ENCODE measurements around the gene NELFB. TPM values are rescaled to one million over a fixed set of nuclear protein-coding genes. Genes with fewer than 3 reads are reported as not detected.

Gene NELFB
- total RNA-seq, 1 donor from 2014 or later, result 38.9 TPM

DNA sequence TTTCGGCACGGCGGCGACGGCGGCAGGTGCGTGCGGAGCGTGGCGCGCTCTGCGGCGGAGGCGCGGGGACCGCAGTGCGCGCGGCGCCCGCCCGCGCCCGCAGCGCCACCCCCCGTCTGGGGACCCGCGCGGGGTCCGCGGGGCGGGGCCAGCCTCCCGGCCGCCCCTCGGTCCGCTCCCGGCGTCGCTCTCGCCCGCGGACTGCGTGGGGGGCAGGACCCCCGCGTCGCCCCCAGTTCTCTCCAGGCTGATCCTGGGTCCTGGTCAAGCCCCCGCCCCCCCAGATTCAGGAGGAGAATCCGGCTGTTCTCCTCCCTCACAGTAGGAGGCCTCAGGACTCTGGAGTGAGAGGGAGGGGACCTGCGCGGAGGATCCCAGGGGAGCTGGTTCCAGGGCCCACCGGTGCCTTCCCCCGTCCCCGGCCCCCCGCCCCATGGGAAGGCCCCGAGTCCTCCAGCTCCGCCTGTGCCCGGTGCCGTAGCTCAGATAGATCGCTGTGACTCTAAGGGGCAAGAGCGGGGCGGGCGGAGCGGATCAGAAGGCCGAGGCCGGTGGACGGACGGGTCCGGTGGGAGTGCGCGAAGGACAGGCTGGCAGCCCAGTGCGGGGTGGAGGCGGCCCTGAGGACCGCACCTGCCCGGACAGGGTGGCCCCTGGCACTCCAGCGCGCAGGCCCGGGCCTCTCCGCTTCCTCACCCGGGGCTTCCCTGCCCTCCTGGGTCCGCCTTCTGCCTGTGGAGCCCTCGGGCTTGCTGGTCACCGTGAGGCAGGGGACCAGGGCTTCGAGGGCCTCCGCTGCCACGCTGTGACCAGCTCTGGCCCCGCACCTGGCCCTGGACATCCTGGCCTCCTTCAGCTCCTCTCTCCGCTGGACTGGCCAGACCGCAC lies 32.7 kb upstream of the NELFB start, which contains the start of gene RNF208:
Gene RNF208 (minus strand): TSS at position 51 of the 888 bp plus-strand sequence. CDS start 1,028 bp downstream, outside the sequence.
- ATAC-seq (peak; percentile 4), DNase-seq (ENCODE audit: low spot score) (no peak)
- intact Hi-C loops (cut with DNase I), result no loop called here

DNA sequence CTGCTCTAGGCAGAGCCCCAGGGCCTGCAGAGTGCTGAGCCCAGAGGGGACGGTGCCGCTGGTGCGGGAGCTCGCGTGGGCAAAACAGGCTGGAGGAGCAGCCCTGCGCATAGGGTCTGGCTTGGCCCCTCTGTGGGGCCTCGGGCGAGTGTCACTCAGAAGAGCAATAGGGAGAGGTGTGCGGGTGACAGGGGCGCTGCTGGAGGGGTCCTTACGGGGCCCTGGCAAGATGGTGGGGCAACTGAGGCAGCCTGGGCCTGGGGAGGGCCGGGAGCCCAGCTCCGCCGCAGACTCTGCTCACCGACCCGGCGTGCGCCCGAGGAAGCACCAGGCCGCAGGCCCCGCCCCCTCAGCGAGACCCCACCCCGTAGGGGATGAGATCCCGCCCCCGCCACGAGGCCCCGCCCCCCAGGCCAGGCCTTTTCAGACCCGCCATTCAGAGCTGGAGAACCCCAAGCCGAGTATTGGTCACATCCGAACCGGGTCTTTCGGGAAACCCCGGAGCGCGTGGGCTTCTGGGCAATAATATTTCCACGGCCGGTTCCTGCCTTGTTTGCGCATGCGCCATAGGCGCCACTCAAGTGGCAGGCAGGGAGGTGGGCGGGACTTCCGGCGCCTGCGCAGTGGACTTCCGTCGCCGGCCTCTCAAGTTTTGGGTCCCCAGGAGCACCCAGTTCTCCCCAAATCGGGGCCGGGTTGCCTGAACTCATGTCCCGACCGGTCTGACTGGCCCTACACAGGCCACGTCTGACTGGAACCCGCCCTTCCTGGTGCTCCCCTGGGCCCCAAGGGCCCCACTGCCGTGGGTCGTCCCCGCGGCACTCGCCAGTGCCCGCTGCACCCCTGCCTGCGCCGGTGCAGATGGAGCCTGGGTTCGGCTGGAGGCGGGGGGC lies 31.8 kb upstream of the NELFB start:
- intact Hi-C loops (cut with DNase I), result no loop called here
- ATAC-seq (peak; percentile 97), DNase-seq (ENCODE audit: low spot score) (peak; percentile 98)

DNA sequence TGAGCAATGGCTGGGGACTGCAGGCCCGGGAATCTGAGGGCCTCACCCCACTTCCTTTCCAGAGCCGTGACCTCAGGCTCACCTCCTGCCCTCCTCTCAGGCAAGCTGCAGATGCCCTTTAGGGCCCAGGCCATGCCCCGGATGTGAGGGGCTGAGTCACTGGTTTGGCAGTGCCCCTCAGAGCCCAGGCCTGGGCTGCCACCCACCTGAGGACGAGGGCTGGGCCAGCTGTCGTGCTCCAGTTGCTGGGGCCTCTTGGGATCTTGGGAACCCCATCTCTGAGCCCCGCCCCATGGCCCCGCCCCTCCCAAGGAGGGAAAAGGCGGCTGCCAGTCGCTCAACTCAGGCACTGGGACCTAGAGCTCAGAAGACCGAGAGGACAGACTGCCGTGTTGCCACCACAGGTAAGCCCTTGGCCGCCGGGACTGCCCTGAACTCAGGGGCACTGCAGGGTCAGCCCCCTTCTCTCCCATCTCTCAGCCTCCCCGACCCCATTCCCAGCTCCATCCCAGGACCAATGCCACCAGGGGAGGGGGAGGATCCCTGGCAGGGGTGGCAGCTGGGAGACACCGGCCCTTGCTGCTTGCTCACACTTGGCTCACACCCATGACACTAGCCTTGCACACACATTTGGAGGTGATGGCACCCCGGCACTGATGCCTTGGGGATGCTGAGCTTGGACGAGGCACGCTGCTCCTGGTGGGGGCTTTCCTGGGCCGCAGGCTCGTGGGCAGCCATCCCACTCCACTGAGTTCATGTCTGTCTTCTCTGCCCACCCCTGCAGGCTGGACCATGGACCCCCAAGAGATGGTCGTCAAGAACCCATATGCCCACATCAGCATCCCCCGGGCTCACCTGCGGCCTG lies 30.1 kb upstream of the NELFB start, which contains the start of gene CYSRT1:
Gene CYSRT1 (plus strand): TSS at position 345 of the 865 bp plus-strand sequence. CDS start 448 bp downstream, at position 793.
- no peak for ATAC-seq
- intact Hi-C loops (cut with DNase I), result no loop called here
- DNase-seq (ENCODE audit: low spot score), result no peak

DNA sequence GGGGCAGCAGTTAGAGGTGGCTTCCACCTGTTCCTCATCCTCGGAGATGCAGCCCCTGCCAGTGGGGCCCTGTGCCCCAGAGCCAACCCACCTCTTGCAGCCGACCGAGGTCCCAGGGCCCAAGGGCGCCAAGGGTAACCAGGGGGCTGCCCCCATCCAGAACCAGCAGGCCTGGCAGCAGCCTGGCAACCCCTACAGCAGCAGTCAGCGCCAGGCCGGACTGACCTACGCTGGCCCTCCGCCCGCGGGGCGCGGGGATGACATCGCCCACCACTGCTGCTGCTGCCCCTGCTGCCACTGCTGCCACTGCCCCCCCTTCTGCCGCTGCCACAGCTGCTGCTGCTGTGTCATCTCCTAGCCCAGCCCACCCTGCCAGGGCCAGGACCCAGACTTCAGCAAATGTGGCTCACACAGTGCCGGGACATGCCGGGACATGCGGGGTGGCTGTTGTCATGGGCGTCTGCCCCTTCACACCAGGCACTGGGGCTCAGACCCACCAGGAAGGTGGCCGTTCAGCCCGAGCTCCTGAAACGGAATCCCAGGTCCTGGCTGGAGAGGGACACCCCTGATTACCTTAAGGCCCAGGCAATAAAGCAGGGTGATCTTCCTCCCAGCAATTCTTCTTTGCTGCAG lies 29.3 kb upstream of the NELFB start:
- DNase-seq (ENCODE audit: low spot score), result no peak
- ATAC-seq, result no peak
- intact Hi-C loops (cut with DNase I), result no loop called here

DNA sequence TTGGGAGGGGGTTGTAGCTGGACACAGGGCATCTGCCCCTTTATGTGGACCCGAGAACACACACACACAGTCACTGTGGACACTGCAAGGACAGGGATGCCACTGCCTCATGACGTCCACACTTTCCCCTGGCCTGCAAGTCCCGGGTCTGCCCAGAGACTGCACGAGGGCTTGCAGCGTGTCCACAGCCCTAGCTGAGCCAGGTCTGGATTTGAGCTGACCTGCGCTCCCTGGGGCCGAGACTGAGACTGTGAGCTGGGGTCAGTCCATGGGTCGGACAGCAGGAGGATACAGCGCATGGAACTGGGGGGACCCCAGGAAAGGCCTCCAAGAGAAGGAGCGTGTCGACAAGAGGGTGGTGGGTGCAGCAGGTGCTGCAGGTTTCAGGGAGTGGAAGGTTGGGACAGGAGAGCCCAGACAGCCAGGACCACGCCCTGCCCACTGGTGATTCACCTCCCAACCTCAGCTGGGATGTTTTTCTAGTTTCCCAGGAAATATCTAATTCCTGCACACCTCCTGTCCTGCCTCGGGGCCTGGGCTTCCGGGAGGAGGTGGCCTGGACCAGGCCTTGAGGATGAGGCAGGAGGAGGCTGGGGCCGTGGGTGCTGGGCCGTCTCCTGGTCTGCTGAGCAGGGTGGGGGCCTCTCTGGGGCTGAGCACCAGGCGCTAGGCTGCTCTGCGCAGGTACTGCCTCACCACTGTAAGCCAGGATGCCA lies 28.6 kb upstream of the NELFB start:
- no peak for DNase-seq (ENCODE audit: low spot score)
- intact Hi-C loops (cut with DNase I), result no loop called here
- ATAC-seq, result no peak

DNA sequence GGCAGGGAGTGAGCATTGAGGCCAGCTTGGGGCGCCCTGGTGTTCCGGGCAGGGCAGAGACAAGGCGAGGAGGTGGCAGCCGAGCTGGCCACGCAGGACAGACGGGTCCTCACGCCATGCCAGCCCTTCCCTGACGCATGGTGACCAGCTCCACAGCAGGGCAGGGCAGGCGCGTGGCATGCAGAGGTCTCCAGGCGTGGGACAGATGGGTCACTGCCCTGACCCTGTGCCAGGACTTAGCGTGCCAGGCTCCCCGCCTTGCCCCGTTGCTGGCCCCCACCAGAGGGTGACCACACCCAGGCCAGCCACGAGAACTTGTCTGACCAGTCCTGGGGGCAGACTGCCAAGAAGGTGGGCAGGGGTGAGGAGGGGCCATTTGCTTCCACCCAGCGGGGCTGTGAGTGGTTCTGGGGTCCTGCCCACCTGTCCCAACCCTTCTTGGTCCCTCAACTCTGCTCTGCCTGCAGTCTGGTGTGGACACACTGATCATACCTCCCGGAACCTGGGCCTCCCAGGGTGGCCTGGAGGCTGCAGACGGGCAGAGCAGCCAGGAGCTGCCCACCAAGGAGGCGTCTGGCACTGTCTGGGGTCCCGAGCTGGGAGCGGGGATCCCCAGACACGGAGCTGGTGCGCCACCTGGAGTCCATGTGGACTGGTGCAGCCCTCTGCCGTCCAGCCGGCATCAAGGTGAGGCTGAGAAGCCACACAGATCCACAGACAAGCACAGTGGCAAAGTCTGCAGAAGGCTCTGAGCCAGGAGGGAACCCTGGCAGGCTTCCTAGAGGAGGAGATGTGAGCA lies 27.9 kb upstream of the NELFB start, which contains the start of gene RNF224:
Gene RNF224 (plus strand): TSS at position 449 of the 799 bp plus-strand sequence. CDS start 834 bp downstream, outside the sequence.
- intact Hi-C loops (cut with DNase I), result no loop called here
- DNase-seq (ENCODE audit: low spot score) (peak; percentile 85), ATAC-seq (no peak)

DNA sequence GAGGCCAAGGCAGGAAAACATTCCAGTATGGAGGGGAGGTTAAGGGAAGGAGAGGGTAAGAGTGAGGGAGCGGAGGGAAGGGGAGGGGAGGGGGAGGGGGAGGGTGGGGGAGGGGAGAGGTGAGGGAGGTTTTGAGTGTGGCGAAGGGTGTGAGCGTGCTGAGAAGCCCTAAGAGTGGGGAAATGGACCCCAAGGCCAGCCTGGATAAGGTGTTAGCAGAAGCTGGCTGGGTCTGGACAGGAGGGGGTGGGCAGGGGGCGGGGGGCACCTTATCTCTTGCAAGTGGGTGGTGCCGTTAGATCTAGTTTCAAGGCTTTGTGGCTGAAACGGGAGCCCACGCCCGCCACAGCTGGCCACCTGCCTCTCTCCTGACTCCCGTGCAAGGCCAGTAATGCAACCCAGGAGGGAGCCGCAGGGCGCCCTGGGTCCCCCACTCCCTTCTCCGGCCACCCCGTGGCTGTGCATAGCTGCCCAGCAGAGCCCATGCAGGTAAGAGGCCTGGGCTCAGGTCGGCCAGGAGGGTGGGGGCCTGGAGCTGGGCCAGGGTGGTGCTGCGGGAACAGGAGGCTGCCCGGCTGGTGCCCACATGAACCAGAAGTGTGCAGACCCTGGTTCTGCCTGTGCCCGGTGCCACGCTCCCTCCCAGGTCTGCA lies 27.1 kb upstream of the NELFB start:
- intact Hi-C loops (cut with DNase I), result no loop called here
- DNase-seq (ENCODE audit: low spot score) (no peak), ATAC-seq (no peak)

DNA sequence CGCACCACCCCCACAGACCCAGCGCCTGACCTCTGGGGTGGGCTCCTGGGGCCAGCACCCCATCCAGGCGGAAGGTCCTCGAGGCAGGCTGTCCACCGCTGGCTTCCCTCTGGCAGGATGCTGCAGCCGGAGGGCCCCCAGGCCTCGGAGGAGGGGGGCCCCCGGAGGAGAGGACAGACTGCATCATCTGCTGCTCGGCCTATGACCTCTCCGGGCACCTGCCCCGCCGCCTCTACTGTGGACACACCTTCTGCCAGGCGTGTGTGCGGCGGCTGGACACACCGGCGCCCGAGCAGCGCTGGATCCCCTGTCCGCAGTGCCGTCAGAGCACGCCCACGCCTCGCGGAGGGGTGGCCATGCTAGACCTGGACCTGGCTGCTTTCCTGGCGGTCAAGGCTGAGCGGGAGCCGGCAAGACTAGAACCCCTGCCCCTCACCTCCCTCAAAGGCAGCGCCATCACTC lies 26.6 kb upstream of the NELFB start:
- no peak for DNase-seq (ENCODE audit: low spot score)
- intact Hi-C loops (cut with DNase I), result no loop called here

DNA sequence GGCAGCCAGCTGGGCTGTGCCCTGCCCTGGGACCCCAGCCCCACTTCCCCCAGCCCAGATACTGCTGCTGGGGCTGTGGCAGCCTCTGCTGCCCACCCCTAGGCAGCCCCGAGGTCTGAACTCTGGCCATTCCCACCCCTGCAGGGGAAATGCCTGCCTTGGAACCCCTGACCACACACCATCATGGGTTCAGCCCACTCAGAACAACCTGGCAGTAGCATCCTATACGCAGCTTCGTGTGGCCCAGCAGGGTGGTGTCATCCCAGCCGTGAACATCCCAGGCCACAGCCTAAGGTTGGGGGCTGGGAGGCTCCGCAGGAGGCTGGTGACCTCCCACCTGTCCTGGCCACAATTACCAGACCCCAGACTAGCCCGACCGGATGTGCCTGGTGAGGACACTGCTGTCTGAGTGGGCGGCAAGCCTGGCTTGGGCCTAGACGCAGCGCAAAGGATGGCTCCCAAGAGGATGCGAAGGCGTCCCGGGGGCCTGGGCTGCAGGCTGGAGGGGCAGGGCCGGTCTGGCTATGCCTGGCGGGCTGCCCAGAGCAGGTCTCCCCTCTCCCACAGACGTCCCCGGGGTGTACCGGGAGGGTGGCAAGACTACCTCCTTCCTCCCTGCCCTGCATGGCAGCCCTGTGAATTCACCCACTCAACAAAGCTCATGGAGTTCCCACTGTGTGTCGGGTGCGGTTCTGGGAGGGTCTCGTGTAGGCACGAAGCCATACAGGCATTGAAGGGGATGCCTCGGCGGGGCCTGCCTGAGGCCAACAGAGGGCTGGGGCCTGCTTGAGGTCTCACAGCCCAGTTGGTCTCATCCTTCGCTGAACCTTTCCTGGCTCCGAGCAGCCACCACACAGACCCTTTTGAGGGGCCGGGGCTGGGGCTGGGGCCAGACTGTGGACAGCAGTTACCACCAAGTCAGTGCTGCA lies 25.9 kb upstream of the NELFB start:
- intact Hi-C loops (cut with DNase I), result no loop called here
- no peak for DNase-seq (ENCODE audit: low spot score)

More for the DNA sequence above, 26.6 kb upstream of the NELFB start:
- ATAC-seq, result no peak

DNA sequence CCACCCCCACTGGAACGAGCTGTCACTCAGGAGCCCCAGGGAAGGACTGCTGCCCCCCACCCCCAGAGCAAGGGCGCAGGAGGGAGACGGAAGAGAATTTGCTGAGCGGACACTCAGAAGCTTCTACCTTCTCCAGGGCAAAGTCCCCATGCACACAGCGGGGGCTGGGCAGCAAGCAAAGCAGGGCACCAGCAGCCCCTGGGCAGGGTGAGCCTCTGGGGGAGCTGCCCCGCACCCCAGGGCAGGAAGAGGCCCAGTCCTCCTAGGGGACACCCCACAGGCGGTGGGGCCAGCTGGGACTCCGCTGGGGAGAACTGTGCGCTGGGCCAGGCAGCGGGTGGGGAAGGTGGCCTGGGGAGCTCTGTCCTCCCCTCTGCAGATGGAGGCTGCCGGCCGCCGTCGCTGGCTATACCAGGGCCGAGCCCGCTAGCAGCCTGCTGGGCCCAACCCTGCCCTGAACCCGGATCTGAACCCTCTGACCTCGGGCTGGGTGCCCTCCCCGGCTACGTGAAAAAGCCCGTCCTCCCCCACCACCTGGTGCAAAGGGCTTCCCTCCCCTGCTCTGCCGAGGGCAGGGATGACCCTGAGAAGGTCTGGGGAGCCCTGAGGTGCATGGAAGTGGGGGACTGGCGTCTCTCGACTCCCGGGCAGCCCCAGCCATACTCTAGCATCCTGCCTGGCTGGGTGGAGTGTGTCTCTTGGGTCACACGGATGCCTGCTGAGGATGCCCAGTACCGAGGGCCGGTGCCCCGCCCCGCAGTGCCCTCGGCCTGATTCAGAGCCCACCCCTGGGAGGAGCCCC lies 25.0 kb upstream of the NELFB start:
- no peak for ATAC-seq
- DNase-seq (ENCODE audit: low spot score), result no peak
- intact Hi-C loops (cut with DNase I), result loop anchor here (5.0 to 10.0 kb wide), 2 partner anchors 45 to 108 kb away; partner anchors contain the start of genes ANAPC2 and SSNA1

More for the DNA sequence above, 25.9 kb upstream of the NELFB start:
- ATAC-seq, result no peak

DNA sequence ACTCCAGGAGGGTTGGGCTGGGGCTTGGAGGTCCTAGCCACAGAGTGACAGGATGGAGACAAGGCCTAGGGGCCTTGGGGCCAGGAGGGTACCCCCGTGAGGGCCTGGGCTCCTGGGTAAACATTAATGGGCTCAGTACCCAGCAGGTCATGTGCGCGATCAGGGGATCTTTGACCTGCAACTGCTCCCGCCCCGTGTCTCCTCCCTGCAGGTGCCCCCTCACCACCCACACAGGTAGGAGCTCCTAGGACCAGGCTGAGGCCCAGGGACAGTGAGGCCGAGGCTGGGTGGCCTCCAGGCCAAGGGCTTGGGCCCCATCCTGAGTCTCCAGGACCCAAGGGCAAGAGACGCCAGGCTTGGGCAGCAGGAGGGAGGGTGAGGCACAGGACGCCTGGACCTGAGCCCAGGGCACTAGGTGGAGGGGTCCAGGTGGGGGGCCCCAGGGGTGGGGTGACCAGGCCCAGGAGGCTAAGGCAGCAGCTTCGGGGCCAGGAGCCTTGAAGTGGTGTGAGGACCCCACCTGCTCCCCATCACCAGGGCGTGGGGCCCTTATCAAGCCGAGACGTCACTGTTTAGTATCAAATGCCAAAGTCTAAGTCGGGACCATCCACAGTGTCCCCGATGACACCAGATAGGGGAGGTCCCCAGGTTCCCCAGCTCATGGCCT lies 24.3 kb upstream of the NELFB start, which contains the start of gene SLC34A3:
Gene SLC34A3 (plus strand): TSS at position 197 of the 667 bp plus-strand sequence. CDS start 802 bp downstream, outside the sequence.
- ATAC-seq (no peak), DNase-seq (ENCODE audit: low spot score) (no peak)
- intact Hi-C loops (cut with DNase I), result loop anchor here (5.0 to 10.0 kb wide), 2 partner anchors 46 to 109 kb away; partner anchors contain the start of genes ANAPC2 and SSNA1

DNA sequence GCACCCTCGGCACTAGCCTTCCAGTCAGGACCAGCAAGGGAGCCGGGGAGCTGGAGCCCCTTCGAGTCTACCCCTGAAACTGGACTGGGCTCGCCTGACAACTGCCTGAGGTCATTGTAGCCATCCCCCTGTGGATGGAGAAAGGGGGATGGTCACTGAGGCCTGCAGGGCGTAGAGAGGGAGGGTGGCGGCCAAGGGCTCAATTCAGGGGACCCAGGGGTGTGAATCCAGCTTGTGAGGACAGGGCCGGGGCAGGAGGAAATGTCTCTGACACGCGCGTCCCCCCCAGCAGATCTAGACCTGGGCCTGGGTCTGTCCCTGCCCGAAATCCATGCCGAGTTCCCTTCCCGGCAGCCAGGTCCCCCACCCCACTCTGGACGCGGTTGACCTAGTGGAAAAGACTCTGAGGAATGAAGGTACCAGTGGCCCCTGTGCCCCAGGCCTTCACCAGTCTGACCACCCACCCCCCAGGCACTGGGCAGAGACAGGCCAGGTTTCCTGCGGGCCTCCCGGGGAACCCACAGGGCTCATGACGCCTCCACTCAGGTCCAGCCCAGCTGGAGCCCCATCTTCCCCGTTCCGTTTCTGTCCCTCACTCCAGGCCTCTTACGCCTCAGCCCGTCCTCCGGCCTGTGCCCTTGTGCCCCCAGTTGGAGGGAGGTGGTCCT lies 23.6 kb upstream of the NELFB start:
- ATAC-seq, result no peak
- DNase-seq (ENCODE audit: low spot score), result no peak
- intact Hi-C loops (cut with DNase I), result loop anchor here (5.0 to 10.0 kb wide), 2 partner anchors 47 to 109 kb away; partner anchors contain the start of genes ANAPC2 and SSNA1

DNA sequence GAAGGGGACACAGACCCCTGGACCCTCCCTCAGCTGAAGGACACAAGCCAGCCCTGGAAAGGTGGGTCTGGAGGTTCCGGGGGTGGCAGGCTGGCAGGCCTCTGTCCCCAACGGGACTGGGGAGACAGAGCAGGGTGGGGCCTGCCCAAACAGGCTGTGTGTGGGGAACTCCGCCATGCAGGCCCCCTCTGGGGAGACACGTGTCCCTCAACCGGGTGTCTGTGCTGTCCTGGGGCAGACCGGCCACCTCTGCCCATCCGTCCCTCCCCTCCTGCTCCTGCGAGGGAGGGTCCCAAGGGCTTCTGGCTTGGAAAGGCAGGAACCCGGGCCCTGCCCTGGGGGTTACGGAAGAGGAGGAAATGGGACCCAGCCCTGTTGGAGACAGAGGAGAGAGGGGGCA lies 23.0 kb upstream of the NELFB start:
- DNase-seq (ENCODE audit: low spot score) (no peak), ATAC-seq (no peak)
- intact Hi-C loops (cut with DNase I), result loop anchor here (5.0 to 10.0 kb wide), 2 partner anchors 47 to 110 kb away; partner anchors contain the start of genes ANAPC2 and SSNA1

Measured in sciatic nerve (tissue), 2 donors.